ENCODE results near the gene PTPRC.

The PTPRC gene

DNA sequence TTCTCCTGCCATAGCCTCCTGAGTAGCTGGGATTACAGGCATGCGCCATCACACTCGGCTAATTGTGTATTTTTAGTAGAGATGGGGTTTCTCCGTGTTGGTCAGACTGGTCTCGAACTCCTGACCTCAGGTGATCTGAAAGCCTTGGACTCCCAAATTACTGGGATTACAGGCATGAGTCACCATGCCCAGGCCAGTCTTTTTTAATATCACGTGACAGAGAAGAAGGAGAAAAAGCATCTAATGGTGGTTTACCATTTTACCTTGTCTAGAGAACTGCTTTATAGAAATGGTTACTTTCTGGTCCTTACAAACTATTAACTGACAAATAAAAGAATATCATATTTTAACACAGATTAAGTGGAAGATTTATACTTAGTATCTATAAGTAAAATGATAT is 168.0 kb downstream of the PTPRC start:
- DNase-seq (ENCODE audit: low read depth in 4 of 4, low spot score in 1 of 4): no peak

Data from stimulated activated CD4-positive, alpha-beta T cell treated with anti-CD3 and anti-CD28 coated beads, Interleukin-1b, Interleukin-23, amount 100 ng/mL, for 24 hours (primary cell).